Amniotic epithelial cell (primary cell): ENCODE data around the gene SLC2A1.

Experiments
- DNase-seq: peaks from one replicate; pipeline ENCODE4 v3.0.0-alpha.2; 2010; ENCODE audit warnings: low read depth

SLC2A1 gene

GRCh38 chr1:42960566-42961311 lies 2.1 kb upstream of the SLC2A1 start:
- no peak for DNase-seq

DNA sequence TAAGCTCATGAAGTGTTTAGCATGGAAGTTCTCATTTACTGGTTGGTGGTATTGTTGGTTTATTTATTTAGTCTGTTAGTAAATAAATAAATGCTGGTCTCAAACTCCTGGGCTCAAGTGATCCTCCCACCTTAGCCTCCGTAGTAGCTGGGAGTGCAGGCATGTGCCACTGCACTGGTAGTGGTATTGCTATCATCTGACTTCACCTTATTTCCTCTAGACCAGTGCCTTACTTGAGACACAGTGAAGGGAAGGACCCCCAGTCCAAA lies 1.4 kb upstream of the SLC2A1 start:
- no peak for DNase-seq

GRCh38 chr1:42957880-42958487 lies 684 bp downstream of the SLC2A1 start:
- no peak for DNase-seq

DNA sequence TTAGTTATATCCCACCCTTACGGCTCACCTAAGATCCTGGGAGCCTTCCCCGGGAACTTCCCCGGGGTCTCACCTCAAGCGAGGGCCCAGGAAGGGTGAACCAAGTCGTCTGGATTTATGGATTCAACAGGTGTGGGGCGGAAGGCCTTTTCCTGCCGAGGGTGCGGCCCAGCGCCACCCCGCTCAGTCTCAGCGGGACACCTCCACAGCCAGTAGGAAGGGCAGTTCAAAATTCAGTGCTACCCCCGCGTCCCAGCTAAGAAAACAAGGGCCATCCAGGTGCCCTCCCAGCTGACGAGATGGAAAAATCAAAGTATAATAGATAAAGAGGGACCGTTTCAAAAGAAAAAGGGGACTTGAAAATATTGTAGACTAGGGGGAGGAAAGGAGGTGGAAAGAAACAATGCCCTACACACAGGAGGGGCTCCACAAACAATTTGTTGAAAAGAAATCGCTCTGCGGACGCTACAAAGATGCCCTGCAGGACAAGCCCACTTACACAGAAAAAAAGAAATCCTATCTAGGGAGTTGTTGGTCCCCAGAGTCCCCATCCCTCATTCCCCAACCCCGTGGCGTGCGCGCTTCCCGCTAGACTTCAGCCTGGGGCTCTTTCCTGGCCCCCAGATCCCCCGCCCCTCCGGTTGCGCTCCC lies 1.3 kb downstream of the SLC2A1 start:
- DNase-seq: no peak

DNA sequence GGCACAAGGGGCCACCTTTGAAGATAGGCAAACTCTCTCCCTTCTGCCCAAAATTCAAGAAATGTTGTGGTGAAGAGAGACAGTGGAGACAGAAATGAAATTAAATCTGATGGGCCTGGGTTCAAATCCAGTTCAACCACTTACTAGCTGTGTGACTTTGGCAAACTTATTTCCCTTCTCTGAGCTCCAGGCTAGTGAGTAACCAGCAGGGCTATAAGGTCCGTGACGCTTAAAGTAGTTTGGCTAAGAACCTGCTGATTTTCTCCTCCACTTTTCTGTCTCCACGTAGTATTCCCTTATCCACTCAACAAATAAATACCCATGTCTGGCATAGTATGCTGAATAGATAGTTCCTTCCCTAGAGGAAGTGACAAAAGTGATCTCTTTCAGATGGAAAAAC lies 1.9 kb downstream of the SLC2A1 start:
- DNase-seq: no peak

DNA sequence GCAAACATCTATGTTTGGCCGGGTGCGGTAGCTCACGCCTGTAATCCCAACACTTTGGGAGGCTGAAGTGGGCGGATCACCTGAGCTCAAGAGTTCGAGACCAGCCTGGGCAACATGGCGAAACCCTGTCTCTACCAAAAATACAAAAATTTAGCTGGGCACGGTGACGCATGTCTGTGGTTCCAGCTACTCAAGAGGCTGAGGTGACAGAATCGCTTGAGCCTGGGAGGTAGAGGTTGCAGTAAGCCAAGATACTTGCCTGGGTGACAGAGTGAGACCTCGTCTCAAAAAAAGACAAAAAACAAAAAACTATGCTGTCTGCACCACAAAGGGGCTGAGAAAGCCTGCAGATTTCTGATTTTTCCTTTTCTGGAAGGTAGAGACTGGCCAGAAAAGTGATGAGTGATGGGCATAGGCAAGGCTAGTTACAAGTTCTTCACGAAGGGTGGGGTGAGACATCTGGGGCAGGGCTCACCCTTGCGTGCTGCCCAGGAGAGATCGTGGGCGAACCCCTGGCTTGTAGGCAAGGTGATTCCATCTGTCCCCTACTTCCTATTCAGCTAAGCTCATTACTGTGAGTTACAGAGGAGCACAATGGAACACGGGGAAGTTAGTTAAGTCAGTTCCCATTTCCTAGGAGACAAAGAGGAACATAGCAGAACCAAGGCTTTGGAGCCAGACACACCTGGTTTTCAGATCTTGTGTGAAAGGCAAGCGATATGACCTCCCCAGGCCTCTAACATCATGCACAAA lies 3.2 kb downstream of the SLC2A1 start:
- DNase-seq: no peak

- DNase-seq: no peak
Observed at GRCh38 chr1:42953182-42954180, 5.2 kb downstream of the SLC2A1 start.

DNA sequence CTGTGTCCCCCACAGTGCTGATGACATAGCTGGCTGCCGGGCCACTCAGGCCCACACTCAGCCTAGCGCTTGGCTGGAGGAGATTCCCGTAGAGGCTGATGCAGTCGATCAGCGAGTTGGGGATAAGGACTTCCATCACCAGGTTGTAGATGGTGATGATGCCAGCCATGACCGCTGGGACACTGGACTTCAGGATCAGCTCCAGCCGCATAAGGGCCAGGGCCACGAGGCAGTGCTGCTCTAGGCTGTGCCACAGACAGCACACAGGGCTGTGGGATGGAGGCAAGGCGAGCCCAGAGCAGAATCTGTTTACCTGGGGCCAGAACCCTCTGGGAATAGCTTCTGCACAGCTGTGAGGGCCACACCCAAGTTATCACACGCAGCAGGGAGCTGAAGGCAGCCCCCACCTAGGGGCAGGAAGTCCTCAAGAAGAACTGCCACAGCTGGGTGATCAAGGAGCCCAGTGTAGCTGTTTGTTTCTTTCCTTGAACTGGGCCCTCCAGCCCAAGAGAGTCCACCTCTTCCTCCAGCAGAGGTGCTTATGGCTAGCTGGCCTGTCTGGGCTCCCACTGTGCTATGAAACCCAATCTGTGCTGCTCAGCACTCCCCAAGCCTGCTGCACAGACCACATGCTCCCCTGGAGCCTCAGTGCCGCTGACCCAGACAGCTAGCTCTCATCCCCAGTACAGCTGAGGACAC lies 6.2 kb downstream of the SLC2A1 start:
- DNase-seq: no peak

DNA sequence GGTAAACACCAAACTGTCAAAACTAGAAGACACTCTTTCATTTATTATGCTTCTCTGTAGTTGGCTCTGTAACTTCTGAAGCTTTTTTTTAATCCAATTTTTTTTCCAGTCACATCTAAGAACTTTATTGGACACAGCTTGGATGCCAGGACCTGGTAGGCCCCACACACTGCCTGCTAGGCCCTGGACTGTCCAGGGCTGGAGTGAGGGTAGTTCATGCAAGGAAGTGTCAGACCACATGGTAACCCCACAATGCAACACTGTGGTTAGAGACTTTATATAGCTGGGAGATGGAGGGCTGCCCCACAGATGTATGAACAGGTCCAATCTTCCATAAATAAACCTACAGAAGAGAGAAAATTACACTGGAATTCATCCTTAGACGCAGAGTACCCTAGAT lies 7.1 kb downstream of the SLC2A1 start:
- DNase-seq: no peak

- peak; percentile 56 for DNase-seq
Observed at GRCh38 chr1:42950116-42950481, 8.6 kb downstream of the SLC2A1 start.

- no peak for DNase-seq
Observed at GRCh38 chr1:42949312-42950115, 9.2 kb downstream of the SLC2A1 start.

DNA sequence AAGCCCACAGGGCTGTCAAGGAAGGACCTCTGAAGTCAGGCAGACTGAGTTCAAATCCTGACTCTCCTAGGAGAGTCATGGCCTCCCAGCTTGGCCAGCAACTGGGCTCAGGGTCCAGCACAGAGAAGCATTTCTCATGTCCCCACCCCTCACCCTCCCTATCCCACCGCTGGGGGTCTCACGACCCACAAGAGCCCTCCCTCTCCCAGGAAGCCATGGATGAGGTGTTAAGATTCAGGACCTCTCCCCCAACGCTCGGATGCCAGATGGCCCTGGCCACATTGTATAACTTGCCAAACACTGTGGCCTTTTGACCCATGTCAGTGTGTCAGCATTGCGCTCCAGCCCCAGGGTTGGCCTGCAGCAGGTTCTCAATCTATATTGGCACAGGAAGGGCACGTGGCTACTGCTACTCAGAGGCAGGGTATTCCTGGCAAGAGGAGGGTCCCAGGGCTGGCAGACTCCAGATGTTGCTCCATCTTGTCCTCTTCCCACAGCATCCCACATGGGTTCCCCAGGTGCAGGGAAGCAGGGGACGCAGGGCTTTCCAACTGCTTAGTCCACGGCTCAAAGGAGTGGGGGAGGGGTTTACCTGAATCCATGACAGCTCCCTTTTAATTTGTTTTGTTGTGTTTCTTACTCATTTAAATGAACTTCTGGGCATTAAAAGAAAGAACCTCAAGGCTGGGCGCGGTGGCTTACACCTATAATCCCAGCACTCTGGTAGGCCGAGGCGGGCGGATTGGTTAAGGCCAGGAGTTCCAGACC lies 10.5 kb downstream of the SLC2A1 start:
- DNase-seq: no peak

- no peak for DNase-seq
Observed at GRCh38 chr1:42947117-42947516, 11.6 kb downstream of the SLC2A1 start.

- DNase-seq: no peak
Observed at GRCh38 chr1:42946120-42946898, 12.4 kb downstream of the SLC2A1 start.

DNA sequence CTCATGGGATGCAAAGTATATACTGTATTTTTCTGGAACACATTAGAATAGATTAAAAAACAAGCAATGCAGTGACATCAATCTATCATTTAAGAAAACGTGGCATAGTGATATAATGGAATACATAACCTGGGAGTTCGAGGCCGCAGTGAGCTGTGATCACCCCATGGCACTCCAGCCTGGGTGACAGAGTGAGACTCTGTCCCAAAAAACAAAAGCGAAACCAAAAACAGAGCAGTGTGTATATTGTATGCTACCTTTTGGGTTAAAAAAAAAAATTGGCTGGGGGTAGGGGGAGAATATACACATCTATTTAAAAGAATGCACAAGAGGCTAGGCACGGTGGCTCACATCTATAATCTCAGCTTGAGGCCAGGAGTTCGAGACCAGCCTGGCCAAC lies 13.5 kb downstream of the SLC2A1 start:
- DNase-seq: no peak

DNA sequence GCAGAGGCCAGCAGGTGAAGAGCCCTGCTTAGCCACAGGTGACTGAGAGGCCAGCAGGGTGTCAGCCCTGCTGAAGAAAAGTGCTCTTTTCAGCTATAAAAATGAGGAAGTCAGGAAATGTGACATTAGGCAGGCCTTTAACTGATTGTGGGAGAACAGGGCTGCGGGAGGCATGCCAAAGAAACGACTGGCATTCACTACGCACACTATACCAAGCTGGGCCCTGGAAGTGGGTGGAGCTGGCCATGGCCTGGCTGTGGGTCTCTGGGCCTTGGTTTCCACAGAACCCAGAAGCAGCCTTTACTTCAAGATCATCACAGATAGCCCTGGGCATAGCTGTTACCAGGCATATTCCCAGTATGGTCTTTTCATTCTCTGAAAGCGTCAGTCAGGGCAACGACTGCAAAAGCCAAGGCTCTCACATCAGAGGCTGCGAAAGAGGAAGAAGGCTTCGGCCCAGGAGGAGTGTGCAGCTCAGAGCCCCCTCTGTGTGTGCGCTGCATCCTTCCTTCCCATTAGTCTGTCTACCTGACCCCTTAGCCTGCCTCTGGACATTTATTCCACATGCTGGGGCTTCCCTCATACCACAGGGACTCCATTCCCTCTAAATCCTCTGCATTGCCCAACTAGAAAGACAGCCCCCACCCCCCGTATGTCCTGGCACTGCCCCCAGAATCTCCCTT lies 14.3 kb downstream of the SLC2A1 start:
- DNase-seq: no peak

DNA sequence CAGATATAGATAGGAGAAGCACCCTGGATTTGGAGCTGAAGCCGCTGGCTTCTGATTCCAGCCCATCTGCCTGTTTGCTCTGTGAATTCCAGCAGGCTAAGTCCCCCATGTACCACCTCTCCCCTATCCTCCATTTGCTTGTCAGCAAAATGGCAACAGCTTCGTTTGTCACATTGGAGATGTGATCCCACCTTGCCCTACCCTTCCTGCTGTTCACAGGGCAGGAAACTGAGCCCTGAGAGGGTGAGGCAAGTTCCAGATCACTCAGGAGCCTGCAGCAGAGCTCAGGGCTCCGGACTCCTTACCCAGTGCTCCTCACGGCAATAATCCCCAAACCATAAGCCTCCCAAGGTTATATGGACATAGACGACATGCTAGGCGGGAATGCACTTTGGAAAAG lies 14.9 kb downstream of the SLC2A1 start:
- no peak for DNase-seq

DNA sequence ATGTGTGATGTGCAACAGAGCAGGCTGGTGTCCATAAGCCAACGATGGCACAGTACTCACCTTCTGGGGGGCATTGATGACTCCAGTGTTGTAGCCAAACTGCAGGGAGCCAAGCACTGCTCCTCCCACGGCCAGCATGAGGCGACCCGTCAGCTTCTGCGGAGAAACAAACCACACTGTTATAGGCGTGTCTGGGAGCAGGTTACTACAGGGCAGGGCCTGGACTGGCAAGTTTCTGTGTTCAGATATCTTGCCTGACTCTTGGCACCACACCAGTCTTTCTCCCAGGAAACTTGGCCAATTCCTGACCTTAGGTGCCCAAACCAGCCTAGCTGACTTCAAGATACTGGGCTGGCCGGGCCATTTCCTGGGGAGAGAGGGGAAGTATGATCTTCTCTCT lies 15.5 kb downstream of the SLC2A1 start:
- DNase-seq: peak; percentile 84
